H1 (cell line): ENCODE measurements around the gene TLE5. TPM values are rescaled to one million over a fixed set of nuclear protein-coding genes. Genes with fewer than 3 reads are reported as not detected.

Source experiments
- CTCF ChIA-PET: fragments of 300-600 bp; sonication (Branson Sonifier 250); formaldehyde crosslinking; loops from one replicate; lab custom pipeline; 2021; ENCODE audit not compliant: partially characterized antibody; lab: Charles Lee
- POLR2A ChIA-PET: fragments of 300-600 bp; sonication (Branson Sonifier 250); formaldehyde crosslinking; loops from one replicate; lab custom pipeline; 2021; ENCODE audit warnings: inconsistent platforms; ENCODE audit not compliant: partially characterized antibody; lab: Charles Lee
- DNase-seq, 2 experiments: peaks; one replicate each; pipeline versions ENCODE4 v3.0.0 to v3.0.0-alpha.2; 2010 to 2022; ENCODE audit warnings: low spot score in 2 of 2, low read depth in 1 of 2, mixed read lengths in 1 of 2
- FAIRE-seq: peaks from 2 replicates; lab custom pipeline; 2011; peaks lifted over from hg19 to GRCh38; lab: Jason Lieb, UNC
- H2AFZ ChIP-seq: 2 replicates; pipeline ENCODE4 v1.8.1; 2012; ENCODE audit warnings: low read length, inconsistent platforms
- H2AK5ac ChIP-seq: 2 replicates; pipeline ENCODE4 v1.6.1; 2013; ENCODE audit warnings: low read depth, low read length
- H2BK120ac ChIP-seq: replicated peaks from 2 replicates; pipeline ENCODE3; 2013; ENCODE audit warnings: low read depth, low read length, inconsistent platforms
- H2BK12ac ChIP-seq: 2 replicates; pipeline ENCODE4 v1.6.1; 2013; ENCODE audit warnings: low read depth, low read length
- H2BK15ac ChIP-seq: 2 replicates; pipeline ENCODE4 v1.6.1; 2013; ENCODE audit warnings: low read length
- H2BK20ac ChIP-seq: 2 replicates; pipeline ENCODE4 v1.6.1; 2013; ENCODE audit warnings: low read length
- H2BK5ac ChIP-seq: 2 replicates; pipeline ENCODE4 v1.6.1; 2013; ENCODE audit warnings: low read depth, low read length
- H3K14ac ChIP-seq: 2 replicates; pipeline ENCODE4 v1.6.1; 2013; ENCODE audit warnings: inconsistent platforms; ENCODE audit not compliant: insufficient read length
- H3K18ac ChIP-seq: 2 replicates; pipeline ENCODE4 v1.6.1; 2013; ENCODE audit warnings: low read length; ENCODE audit errors: extremely low read depth
- H3K23ac ChIP-seq: 2 replicates; pipeline ENCODE4 v1.6.1; 2013; ENCODE audit warnings: inconsistent platforms; ENCODE audit not compliant: insufficient read length
- H3K23me2 ChIP-seq: 2 replicates; pipeline ENCODE4 v1.6.1; 2013; ENCODE audit warnings: low read depth, low read length
- H3K27ac ChIP-seq: 2 replicates; pipeline ENCODE4 v1.6.1; 2011; ENCODE audit warnings: low read depth, low read length, inconsistent platforms
- H3K27me3 ChIP-seq, 4 experiments: replicated peaks in 1 of 4; 1 replicate in 1 of 4; 2 replicates in 3 of 4; pipeline versions ENCODE4 v1.6.1 to v1.8.1; 2011 to 2013; ENCODE audit warnings: low read length in 3 of 4, mild to moderate bottlenecking in 3 of 4, inconsistent platforms in 2 of 4, mixed read lengths in 2 of 4, moderate library complexity in 1 of 4; ENCODE audit not compliant: control insufficient read depth in 3 of 4, insufficient read depth in 3 of 4; ENCODE audit errors: extremely low read depth in 1 of 4
- H3K36me3 ChIP-seq, 4 experiments: 2 replicates each; pipeline versions ENCODE4 v1.6.1 to v1.8.1; 2011 to 2013; ENCODE audit warnings: mild to moderate bottlenecking in 4 of 4, low read length in 3 of 4, moderate library complexity in 2 of 4, control low read depth in 1 of 4, inconsistent platforms in 1 of 4; ENCODE audit not compliant: insufficient read depth in 4 of 4, control insufficient read depth in 2 of 4
- H3K4ac ChIP-seq: replicated peaks from 2 replicates; pipeline ENCODE3; 2013; ENCODE audit warnings: low read length, low read depth, mixed read lengths, inconsistent platforms; ENCODE audit not compliant: insufficient read length
- H3K4me1 ChIP-seq, 4 experiments: replicated peaks in 1 of 4; 1 replicate in 1 of 4; 2 replicates in 3 of 4; pipeline versions ENCODE4 v1.6.1 to v1.8.1; 2011 to 2013; ENCODE audit warnings: low read length in 3 of 4, inconsistent platforms in 2 of 4, mixed read lengths in 1 of 4; ENCODE audit not compliant: insufficient read depth in 4 of 4, control insufficient read depth in 3 of 4
- H3K4me2 ChIP-seq, 2 experiments: 2 replicates each; pipeline versions ENCODE4 v1.6.1 to v1.8.1; 2011 to 2013; ENCODE audit warnings: low read depth in 2 of 2, low read length in 2 of 2, control low read depth in 1 of 2, inconsistent platforms in 1 of 2, mild to moderate bottlenecking in 1 of 2; ENCODE audit not compliant: insufficient read depth in 1 of 2
- H3K4me3 ChIP-seq, 4 experiments: fragments of 200-600, 300-600 bp in 1 of 4; sonication (generic), shearing (Covaris generic), sonication (Bioruptor Twin) in 1 of 4; 2 replicates each; pipeline versions ENCODE4 v1.5.1 to v1.8.1; 2011 to 2016; ENCODE audit warnings: low read length in 4 of 4, low read depth in 3 of 4, control low read depth in 2 of 4, inconsistent platforms in 2 of 4, mild to moderate bottlenecking in 2 of 4, mixed read lengths in 1 of 4, moderate library complexity in 1 of 4; ENCODE audit not compliant: insufficient read depth in 2 of 4; ENCODE audit errors: extremely low read depth in 1 of 4
- H3K56ac ChIP-seq: replicated peaks from 2 replicates; pipeline ENCODE3; 2013; ENCODE audit warnings: low read depth, mild to moderate bottlenecking, mixed read lengths, low read length, inconsistent platforms; ENCODE audit not compliant: insufficient read length
- H3K79me1 ChIP-seq: 2 replicates; pipeline ENCODE4 v1.6.1; 2013; ENCODE audit warnings: low read depth, low read length, control low read depth
- H3K79me2 ChIP-seq, 2 experiments: 2 replicates each; pipeline versions ENCODE4 v1.6.1 to v1.8.1; 2012 to 2013; ENCODE audit warnings: low read length in 2 of 2, mild to moderate bottlenecking in 2 of 2, inconsistent platforms in 1 of 2; ENCODE audit not compliant: insufficient read depth in 2 of 2, control insufficient read depth in 1 of 2
- H3K9ac ChIP-seq, 4 experiments: replicated peaks in 1 of 4; 1 replicate in 1 of 4; 2 replicates in 3 of 4; pipeline versions ENCODE4 v1.6.1 to v1.8.1; 2011 to 2013; ENCODE audit warnings: low read depth in 3 of 4, low read length in 3 of 4, control low read depth in 2 of 4, mild to moderate bottlenecking in 2 of 4, moderate library complexity in 2 of 4, inconsistent platforms in 1 of 4; ENCODE audit errors: extremely low read depth in 1 of 4
- H3K9me3 ChIP-seq, 2 experiments: 2 replicates each; pipeline versions ENCODE4 v1.6.1 to v1.8.1; 2012 to 2013; ENCODE audit warnings: mild to moderate bottlenecking in 2 of 2, moderate library complexity in 2 of 2, control low read depth in 1 of 2, inconsistent platforms in 1 of 2, low read depth in 1 of 2, low read length in 1 of 2, mixed read lengths in 1 of 2; ENCODE audit not compliant: insufficient read depth in 2 of 2
- H4K20me1 ChIP-seq, 2 experiments: replicated peaks in 1 of 2; 2 replicates each; pipeline versions ENCODE3 to v1.8.1; 2011 to 2013; ENCODE audit warnings: inconsistent platforms in 2 of 2, low read length in 2 of 2, mild to moderate bottlenecking in 1 of 2; ENCODE audit not compliant: insufficient read depth in 2 of 2, control insufficient read depth in 1 of 2
- H4K5ac ChIP-seq: 2 replicates; pipeline ENCODE4 v1.6.1; 2013; ENCODE audit warnings: low read length, low read depth, mixed read lengths, inconsistent platforms; ENCODE audit not compliant: insufficient read length
- H4K8ac ChIP-seq: 2 replicates; pipeline ENCODE4 v1.8.0; 2013; ENCODE audit warnings: mild to moderate bottlenecking, moderate library complexity, low read length, inconsistent platforms; ENCODE audit not compliant: insufficient read depth; ENCODE audit errors: extremely low read depth
- H4K91ac ChIP-seq: replicated peaks from 2 replicates; pipeline ENCODE3; 2013; ENCODE audit warnings: low read length, mixed read lengths, inconsistent platforms; ENCODE audit not compliant: insufficient read length
- CTBP2 ChIP-seq: IDR thresholded peaks from 2 replicates; pipeline ENCODE4 v1.7.0; 2011; ENCODE audit warnings: borderline replicate concordance, mild to moderate bottlenecking, moderate library complexity, mixed read lengths, low read length; ENCODE audit not compliant: insufficient read depth, insufficient read length
- SP2 ChIP-seq: IDR thresholded peaks from 2 replicates; pipeline ENCODE4 v1.6.1; 2012; ENCODE audit warnings: mild to moderate bottlenecking, low read length, inconsistent platforms
- WGBS, 2 experiments: shearing (Covaris generic) in 1 of 2; methylation state at CpG; one replicate each; pipeline versions ENCODE4 v1.1.6 to v1.1.7; 2013 to 2015; ENCODE audit warnings: low lambda C conversion rate in 2 of 2, mixed read lengths in 2 of 2, inconsistent platforms in 1 of 2, low coverage in 1 of 2, missing lambda C conversion rate in 1 of 2; ENCODE audit not compliant: insufficient replicate concordance in 2 of 2, insufficient coverage in 1 of 2, insufficient read length in 1 of 2; ENCODE audit errors: extremely low coverage in 1 of 2, missing lambda C conversion rate in 1 of 2; 5-methylcytosine and 5-hydroxymethylcytosine counted together
- polyA plus RNA-seq, 7 experiments: library from polyadenylated mRNA; depleted of rRNA in 3 of 7; stranded (reverse) in 5 of 7; unstranded in 2 of 7; fragments of >200 nt in 5 of 7; fragments of 200-250 nt in 2 of 7; gene quantifications; 1 replicate in 5 of 7; 2 replicates in 1 of 7; 4 replicates in 1 of 7; pipeline versions ENCODE4 v1.2.1 to v1.2.3, GENCODE V29; 2011 to 2013; ENCODE audit warnings: missing spikeins in 2 of 7, mixed read lengths in 2 of 7
- total RNA-seq: library from RNA; stranded (reverse); fragmentation: NEBNext Ultra II Directional; extraction: Animal tissue kit (Norgen Biotek cat#: 25700); gene quantifications from 2 replicates; pipeline ENCODE4 v1.2.1, GENCODE V29; 2021

Gene TLE5
- total and polyA plus RNA-seq, 2 of the 8 experiments (the other 6 are each of a cell fraction or from before 2014, with no cell fraction given): 187 to 285 TPM

DNA sequence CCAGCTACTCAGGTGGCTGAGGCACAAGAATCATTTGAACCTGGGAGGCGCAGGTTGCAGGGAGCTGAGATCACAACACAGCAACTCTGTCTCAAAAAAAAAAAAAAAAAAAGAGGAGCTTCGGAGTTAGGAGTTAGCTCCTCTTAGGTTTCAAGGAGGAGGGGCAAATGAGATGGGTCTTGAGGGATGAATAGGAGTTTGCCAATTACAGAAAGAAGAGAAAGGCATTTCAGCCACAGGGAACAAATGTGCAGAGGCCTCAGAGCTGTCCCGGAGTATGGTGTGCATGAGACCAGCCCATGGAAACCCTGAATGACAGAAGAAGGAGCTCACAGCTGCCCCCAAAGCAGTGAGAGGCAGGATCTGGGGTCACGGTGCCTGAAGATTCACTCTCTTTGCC, 57.8 kb downstream of the TLE5 start:
- CTCF ChIA-PET: interaction anchor here (0.6 to 2.2 kb wide), 14 partner anchors 8 to 694 kb away, joined by 3 to 7 read pairs (median 4); no protein-coding TSS in a partner anchor
- WGBS, 2 experiments: 100% methylated on average over 3 of the region's 4 CpGs; no CpG with 5 or more reads in 1 of the 2 experiments
- POLR2A ChIA-PET: interaction anchor here (0.7 to 2.5 kb wide), 6 partner anchors 11 to 32 kb away, joined by 3 to 9 read pairs (median 4); partner anchors contain the start of gene TLE6

More for the DNA sequence above, 57.8 kb downstream of the TLE5 start:
- Histone ChIP-seq H3K18ac (no peak overlapping the region), H3K56ac (no peak overlapping the region), H3K27me3 (no peaks in the 10 kb centered on the region), H2AFZ (no peak overlapping the region), H4K91ac (no peak overlapping the region), H2BK15ac (no peak overlapping the region), H3K23ac (no peak overlapping the region), H3K14ac (no peak overlapping the region), H4K5ac (no peak overlapping the region), H3K9me3 (no peaks in the 10 kb centered on the region), H3K4ac (no peak overlapping the region), H4K8ac (no peak overlapping the region), H3K79me2 (no peaks in the 10 kb centered on the region), H3K27ac (no peak overlapping the region), H3K4me1 (peaks cover 0 to 10% (median 2%) of the 10 kb centered on the region in 4 experiments; a peak in 3 of 7 replicates), H3K79me1 (no peaks in the 10 kb centered on the region), H3K4me3 (no peak overlapping the region), H4K20me1 (peaks cover 0 to 2% of the 10 kb centered on the region in 2 experiments), H2BK120ac (no peak overlapping the region), H2BK20ac (no peak overlapping the region), H3K9ac (no peak overlapping the region), H2BK5ac (no peak overlapping the region), H2BK12ac (no peak overlapping the region), H3K36me3 (no peaks in the 10 kb centered on the region), H3K4me2 (no peak overlapping the region), H3K23me2 (no peaks in the 10 kb centered on the region), H2AK5ac (no peak overlapping the region)
- DNase-seq: no peak
- no peak for TF ChIP-seq SP2
- no peak for TF ChIP-seq CTBP2
- FAIRE-seq: no peak
